OCI-LY3 (cell line): ENCODE measurements around the gene EHBP1.

ENCODE experiments used
- EZH2phosphoT487 ChIP-seq: fragments of 200-600 bp; shearing (Covaris generic); IDR thresholded peaks from 2 replicates; pipeline ENCODE4 v1.6.1; 2018; ENCODE audit warnings: antibody characterized with exemption, mixed run types, low read depth
- TF ChIP-seq, protein P1 (sequence below): fragments of 200-600, 300-600 bp; sonication (generic); IDR thresholded peaks from 2 replicates; pipeline ENCODE4 v1.5.1; 2014; ENCODE audit warnings: antibody characterized with exemption, low read length, low read depth

DNA sequence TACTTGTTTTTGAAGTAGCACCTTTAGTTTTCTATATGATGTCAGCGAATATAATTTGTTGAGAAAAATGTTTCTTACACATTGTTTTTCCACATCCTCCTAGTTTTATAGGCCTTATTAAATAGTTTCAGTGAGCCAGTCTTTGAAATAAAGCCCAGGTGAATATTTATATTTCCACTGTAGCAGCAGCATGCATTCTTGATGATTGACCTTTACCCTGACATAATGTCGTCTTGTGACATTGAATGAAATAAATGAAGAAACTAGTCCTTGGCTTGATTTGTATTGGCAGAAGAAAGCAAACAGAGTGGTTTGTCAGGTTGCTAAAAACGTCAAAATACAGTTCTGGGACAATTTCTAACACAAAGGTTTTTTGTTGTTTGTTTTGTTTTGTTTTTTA lies 84.4 kb downstream of the EHBP1 start:
- TF ChIP-seq, protein P1, sequence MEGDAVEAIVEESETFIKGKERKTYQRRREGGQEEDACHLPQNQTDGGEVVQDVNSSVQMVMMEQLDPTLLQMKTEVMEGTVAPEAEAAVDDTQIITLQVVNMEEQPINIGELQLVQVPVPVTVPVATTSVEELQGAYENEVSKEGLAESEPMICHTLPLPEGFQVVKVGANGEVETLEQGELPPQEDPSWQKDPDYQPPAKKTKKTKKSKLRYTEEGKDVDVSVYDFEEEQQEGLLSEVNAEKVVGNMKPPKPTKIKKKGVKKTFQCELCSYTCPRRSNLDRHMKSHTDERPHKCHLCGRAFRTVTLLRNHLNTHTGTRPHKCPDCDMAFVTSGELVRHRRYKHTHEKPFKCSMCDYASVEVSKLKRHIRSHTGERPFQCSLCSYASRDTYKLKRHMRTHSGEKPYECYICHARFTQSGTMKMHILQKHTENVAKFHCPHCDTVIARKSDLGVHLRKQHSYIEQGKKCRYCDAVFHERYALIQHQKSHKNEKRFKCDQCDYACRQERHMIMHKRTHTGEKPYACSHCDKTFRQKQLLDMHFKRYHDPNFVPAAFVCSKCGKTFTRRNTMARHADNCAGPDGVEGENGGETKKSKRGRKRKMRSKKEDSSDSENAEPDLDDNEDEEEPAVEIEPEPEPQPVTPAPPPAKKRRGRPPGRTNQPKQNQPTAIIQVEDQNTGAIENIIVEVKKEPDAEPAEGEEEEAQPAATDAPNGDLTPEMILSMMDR, result no peak
- no peak for TF ChIP-seq EZH2phosphoT487
